GM21576 (cell line): ENCODE data around the gene MOB3B.
"Not testable (repeated sequence)": the region's sequence is repeated elsewhere in the genome, so short reads cannot be mapped to it uniquely, and the experiment has no call there.

Experiments
- ATAC-seq: cut with Tn5 transposase; IDR thresholded peaks from one replicate; pipeline ENCODE4 v1.9.1; 2021; ENCODE audit warnings: mild to moderate bottlenecking, moderate library complexity; ENCODE audit not compliant: unreplicated experiment

The MOB3B gene

DNA sequence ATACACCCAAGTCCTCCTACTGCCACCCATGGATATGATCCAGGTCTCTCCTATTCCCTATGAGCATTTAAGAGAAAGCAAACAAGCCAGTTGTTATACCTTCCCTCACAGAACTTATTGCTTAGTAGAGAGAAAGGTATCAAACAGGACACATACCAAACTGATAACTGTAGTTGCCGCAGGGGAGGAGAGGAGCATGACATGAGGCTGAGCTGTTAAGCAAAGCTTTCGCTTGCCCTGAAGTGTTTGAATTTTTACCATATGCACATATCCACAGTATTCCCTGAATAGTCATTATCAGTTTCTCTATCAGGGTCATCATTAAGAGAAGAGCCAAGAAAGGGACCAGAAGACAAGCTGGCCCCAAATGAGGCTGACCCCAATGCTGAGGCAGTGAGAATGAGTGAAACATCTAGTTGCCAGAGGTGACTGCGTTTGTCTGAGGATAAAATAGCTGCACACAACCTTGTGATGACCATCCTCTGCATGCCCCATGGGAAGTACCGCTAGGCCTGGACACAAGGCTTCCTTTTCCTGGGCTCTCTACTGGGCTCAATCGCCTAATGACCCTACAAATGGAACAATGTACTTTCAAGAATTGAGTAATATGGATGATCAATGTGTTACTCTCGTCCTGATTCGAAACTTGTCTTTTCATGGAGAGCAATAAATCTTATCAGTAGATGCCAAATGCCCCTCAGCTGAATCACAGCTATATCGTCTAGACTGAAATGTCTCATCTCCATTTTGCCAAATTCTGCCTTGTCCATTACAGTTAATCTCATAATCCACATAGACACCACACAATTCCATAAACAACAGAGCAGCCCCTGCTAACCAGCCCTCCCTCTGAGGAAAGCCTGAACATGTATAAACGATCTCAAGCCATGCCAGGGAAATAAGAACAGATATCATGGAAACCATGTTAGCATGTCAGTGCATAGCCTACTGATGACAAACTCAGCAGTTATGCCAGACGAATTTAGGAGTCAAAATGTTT is 9.8 kb downstream of the MOB3B start:
- ATAC-seq, result no peak

DNA sequence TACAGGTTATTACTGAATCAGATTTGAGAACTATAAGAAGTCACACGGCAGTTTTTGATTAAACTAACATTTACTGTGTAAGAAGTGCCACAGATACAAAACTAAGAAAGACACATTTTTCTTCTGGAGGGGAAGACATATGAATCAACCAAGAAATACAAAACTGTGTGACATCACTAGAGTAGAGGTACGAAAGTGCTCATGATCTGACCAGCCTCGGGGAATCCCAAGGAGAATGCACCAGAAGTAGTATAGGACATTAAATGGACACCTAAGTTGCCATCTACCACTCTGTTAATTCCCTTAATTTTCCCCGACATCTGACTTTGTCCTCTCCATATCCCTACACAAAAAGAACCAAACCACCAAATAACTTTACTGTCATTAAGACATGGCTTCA is 10.8 kb downstream of the MOB3B start:
- ATAC-seq, result no peak

DNA sequence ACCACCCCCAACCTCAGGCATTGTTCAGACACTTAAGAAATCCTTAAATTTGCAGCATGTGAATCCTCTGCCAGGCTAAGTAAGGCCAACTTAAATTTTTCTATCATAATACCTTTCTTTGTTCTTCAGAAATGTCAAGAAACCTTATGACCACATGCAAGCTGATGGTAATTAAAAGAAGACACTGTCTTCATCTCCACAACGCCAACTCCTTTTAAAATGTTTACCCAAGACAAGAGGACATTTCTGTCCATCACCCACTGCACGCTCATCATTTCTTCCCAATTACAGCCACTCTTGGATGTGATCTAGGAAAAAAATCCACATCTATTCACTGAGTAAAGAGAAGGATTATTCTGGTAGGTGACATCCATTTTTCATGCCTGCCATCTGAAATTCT is 11.6 kb downstream of the MOB3B start:
- no peak for ATAC-seq

GRCh38 chr9:27514551-27514950 is 15.1 kb downstream of the MOB3B start:
- ATAC-seq, result no peak

GRCh38 chr9:27511771-27512170 is 17.8 kb downstream of the MOB3B start:
- no peak for ATAC-seq

- ATAC-seq, result no peak
Observed at GRCh38 chr9:27510780-27511179, 18.8 kb downstream of the MOB3B start.

DNA sequence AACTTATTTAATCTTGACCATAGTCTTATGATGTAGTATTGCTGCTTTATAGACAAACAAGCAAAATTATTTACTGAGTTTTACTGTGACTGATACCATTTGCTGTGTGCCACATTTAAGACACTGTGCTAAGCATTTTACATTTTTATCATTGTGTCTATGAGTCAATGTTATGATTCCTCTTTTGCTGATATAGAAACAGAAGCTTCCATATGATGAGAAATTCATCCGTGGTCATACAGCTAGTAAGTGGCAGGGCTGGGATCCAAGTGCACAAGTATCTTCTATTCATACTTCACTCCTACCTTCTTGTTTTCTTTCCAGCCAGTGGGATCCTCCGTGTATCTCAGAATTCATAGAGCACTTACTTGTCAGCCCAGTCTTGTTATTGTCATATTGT is 22.6 kb downstream of the MOB3B start:
- ATAC-seq, result no peak

DNA sequence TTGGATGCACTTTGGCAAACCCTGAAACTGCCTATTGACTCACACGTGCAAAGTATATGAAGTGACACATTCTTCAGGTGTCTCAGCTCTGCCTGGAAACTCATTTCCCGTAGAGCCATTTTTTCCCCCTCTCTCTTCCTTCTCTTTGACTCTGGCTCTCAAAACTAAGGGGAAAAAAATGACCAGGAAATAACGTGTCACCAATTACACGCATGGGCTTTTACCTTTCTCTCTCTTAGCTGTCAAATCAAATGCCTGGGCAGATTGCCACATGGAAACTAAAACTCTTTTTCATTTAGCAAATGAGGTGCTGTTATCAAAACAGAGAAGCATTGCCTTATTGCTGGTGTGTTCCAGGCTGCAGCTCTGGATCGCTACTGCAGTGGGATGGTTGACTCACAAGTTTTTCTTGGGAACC is 23.9 kb downstream of the MOB3B start:
- no peak for ATAC-seq

DNA sequence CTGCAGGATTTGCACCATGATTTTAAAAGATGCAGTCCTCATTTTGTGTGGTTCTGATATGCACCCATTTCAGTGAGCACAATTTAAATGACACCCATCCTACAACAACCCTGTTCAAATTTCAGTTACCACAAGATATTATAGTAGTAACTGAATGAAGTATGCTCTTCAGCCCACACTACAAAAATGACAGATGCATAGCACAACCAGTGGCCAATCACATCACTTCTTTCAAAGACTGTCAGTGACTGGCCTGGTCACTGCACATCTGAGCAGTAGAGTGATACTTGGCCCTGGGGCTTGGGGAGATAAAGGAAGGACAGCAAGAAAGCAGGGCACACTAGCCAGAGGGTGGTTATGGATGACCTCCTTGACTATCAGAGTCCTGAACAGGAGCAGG is 25.4 kb downstream of the MOB3B start:
- no peak for ATAC-seq

- ATAC-seq, result no peak
Observed at GRCh38 chr9:27503623-27504022, 26.0 kb downstream of the MOB3B start.

DNA sequence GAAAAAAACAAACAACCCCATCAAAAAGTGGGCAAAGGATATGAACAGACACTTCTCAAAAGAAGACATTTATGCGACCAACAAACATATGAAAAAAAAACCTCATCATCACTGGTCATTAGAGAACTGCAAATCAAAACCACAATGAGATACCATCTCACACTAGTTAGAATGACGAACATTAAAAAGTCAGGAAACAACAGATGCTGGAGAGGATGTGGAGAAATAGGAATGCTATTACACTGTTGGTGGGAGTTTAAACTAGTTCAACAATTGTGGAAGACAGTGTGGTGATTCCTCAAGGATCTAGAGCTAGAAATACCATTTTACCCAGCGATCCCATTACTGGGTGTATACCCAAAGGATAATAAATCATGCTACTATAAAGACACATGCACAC is 28.7 kb downstream of the MOB3B start:
- ATAC-seq, result not testable (repeated sequence)

DNA sequence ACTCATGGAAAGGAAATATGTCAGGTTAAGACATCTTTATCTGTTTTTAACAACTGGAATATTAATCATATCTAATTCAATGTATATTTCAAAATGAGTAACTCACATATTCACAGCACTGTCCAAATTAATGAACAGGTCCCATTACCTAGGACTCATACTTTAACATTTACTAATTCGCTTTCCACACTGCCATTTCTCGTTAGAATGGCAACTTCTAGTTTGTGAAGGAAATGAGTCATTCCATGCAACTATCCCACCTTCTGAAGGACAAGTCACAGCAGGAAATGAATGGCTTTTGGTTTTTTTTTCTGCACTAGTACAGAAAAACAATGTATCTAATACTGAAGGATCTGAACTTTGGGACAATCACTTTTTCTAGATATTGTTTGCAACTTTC is 30.2 kb downstream of the MOB3B start:
- ATAC-seq, result no peak

DNA sequence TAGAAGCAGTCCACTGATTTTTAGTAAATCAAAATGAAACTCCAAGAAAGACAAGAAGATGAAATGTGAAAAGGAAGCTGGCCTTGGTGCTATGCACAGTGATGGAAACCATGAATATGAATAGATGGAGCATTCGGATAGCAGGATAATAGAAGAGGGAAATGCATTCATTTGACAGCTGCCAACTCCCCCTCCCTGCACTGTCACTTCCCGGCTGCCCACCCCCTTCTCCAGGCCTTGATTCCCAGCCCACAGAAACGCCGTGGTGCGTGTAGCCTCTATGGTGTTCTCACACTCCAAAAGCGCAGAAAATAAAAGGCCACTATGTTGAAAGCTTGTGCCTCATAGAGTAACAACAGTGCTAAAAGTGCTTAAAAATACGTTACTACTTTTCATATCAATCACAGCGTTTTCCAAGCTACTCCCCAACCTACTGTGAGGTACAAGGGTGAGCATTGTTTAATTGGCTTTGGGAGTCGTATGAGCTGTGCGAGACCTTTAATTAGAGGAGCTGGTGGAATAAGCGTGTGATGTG is 31.7 kb downstream of the MOB3B start:
- no peak for ATAC-seq

DNA sequence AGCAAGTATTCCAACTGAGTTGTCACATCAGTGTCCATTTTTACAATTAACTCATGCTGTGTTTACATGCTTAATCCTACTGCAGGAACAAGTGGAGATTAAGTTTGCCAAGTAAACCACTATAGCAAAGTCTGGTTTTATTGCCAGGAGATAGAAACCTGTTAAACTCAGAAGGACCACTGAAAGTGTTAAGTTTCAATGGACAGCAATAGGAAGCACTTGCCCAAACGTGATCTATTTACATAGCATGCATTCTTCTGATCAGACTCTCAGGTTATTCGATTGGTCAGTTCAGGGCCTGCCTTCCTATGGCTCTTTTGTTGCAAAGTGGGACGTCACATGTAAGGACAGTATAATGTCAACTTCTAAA is 33.5 kb downstream of the MOB3B start:
- ATAC-seq, result no peak

DNA sequence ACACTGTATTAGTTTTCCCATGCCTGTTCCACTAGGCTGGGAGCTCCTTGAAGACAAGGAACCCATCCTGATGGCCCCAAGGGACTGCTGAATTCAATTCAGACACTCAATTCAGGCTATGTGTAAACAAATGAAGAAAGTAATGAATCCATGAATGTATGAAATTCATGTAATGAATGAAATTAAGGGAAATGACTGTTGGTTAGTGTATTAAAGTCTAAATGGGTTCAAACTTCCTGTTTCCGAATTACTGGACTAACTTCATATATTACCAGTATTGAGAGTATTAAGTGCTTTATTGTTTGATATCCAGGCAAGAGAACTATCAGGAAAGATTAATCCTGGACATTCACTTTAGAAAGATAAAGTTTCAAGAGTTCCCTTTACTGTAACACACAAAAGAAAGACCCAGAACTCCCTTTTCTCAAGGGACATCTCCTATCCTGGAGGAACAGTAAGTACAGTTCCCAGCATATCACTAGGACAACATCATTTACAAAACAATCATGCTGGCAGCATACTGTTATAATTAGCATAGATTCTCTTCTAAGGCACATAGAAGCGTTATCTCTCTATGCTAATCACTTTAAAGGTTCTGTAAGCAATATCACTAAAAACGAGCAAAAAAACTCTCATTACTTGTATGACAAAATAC is 34.0 kb downstream of the MOB3B start:
- ATAC-seq, result no peak

GRCh38 chr9:27491154-27491553 is 38.5 kb downstream of the MOB3B start:
- ATAC-seq, result no peak

DNA sequence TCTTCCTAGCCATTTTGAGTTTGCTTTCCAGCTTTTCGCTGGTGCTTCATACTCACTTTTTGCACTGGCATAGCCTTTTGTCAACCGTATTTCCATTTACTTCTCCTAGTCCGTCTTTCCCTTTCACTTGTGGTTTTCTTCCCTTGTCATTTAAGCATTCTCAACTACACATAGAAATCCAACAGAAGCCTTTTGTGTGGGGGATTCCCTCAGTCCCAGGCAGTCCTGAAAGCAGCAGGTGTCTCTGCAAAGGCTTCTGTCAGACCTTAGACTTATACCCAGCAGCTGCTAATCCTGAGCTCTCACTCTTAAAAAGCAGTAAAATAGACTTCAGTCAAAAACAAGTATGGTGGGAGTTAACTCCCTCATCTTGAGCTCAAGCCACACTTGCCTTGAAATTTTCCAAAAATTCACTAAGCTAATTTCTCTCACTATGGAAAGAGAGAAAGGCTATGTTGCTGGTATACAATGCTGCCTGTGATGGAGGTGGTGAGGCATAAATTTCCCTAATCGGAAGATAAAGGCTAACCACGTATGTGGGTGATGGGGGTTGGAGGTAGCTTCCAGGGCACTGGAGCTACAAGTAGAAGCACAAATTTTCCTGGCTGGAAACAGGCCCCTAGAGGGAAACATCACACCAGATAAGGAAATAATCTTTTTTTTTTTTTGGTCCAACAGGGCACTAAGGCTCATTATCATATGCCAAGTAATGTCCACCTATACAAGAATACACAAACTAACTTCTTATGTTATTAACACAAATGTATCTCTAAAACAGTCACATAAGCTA is 40.3 kb downstream of the MOB3B start:
- peak; percentile 77 for ATAC-seq

DNA sequence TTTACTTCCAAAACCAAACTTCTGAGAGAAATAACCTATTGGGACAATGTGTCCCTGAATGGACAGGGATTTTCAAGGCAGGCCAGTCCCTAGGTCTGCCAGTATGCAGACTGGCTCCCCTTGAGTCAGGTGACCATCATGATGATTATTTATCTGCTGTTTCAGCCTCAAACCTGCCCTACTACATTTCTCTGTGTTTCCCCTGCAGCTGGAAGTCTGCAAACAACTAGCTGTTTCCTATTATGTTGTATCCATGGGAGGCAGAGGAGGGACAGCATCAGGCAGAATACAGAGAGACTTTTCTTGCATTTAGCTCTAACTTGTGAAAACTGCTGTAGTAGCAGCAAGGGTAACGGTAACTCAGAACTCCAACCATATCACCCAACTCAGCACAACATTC is 41.7 kb downstream of the MOB3B start:
- no peak for ATAC-seq

- ATAC-seq, result no peak
Observed at GRCh38 chr9:27487128-27487640, 42.4 kb downstream of the MOB3B start.

- peak; percentile 84 for ATAC-seq
Observed at GRCh38 chr9:27485158-27485557, 44.5 kb downstream of the MOB3B start.

GRCh38 chr9:27483576-27483975 is 46.0 kb downstream of the MOB3B start:
- ATAC-seq, result no peak
